ENCODE data around the gene STN1. TPM values are rescaled to one million over a fixed set of nuclear protein-coding genes. Genes with fewer than 3 reads are reported as not detected.

Gene STN1
- total and polyA plus RNA-seq, 9 of the 15 experiments (the other 6 are each of a cell fraction or from before 2014, with no cell fraction given) = 9.1 to 19.6 (median 13.8) TPM

- peak; percentile 70 for TF ChIP-seq PRDM10 (IDR thresholded peaks at IDR 0.05; ENCODE audit: partially characterized antibody)
- TF ChIP-seq POLR2G (IDR thresholded peaks at IDR 0.05; ENCODE audit: low read depth, low read length) = peak; percentile 90
- TF ChIP-seq RAD21 (CRISPR knock-in tag; conservative IDR thresholded peaks at IDR 0.05 in 1 of 2, IDR thresholded peaks at IDR 0.05 in 1 of 2) = peak in 1 of 2 experiments; percentile 14; a peak in 1 of 4 replicates
- no peak for TF ChIP-seq CCAR2 (IDR thresholded peaks at IDR 0.05; ENCODE audit: low read depth, low read length)
- TF ChIP-seq HCFC1 (IDR thresholded peaks at IDR 0.05; ENCODE audit: low read depth, low read length) = no peak
- peak; percentile 51; the same call in 1 of the 2 replicates for TF ChIP-seq HMBOX1 (IDR thresholded peaks at IDR 0.05)
- no peak for TF ChIP-seq ELK3 (CRISPR knock-in tag; IDR thresholded peaks at IDR 0.05)
- TF ChIP-seq MCM5 (IDR thresholded peaks at IDR 0.05; ENCODE audit: low read depth) = no peak
- TF ChIP-seq RAD51 (IDR thresholded peaks at IDR 0.05; ENCODE audit: borderline replicate concordance, low read depth) = no peak
- TF ChIP-seq GABPA (tag; conservative IDR thresholded peaks at IDR 0.05; ENCODE audit: low read depth) = peak; percentile 85
- no peak for TF ChIP-seq BCLAF1 (IDR thresholded peaks at IDR 0.05; ENCODE audit: borderline replicate concordance in 1 of 2, control insufficient read depth in 1 of 2, low read depth in 2 of 2, low read length in 1 of 2)
- TF ChIP-seq MTA3 (IDR thresholded peaks at IDR 0.05; ENCODE audit: borderline replicate concordance) = 0 out of 2 replicates have a peak, but pooled peaks have one; percentile 41
These were observed at the start of gene STN1 (continued) for GRCh38 chr10:103918053-103918846.

Measured in K562 (cell line).